K562 (cell line): Measurements from ENCODE around the gene TMED10. TPM values are rescaled to one million over a fixed set of nuclear protein-coding genes. Genes with fewer than 3 reads are reported as not detected.

Experiments used
- ATAC-seq: fragments of 200-7000 bp; cut with Tn5 transposase; 3 replicates; pipeline ENCODE4 v1.9.1; 2020; ENCODE audit warnings: moderate library complexity
- BruUV-seq: library from RNA; stranded (reverse); fragments of 400-500 nt; replicated peaks from 2 replicates; lab custom pipeline; 2021; lab: Mats Ljungman, UMichigan
- CTCF ChIA-PET: fragments of 300-600 bp; formaldehyde crosslinking; extraction: SDS; loops from one replicate; lab custom pipeline; 2021; ENCODE audit warnings: low intra/inter-chr PET ratio; lab: Yijun Ruan, JAX
- POLR2A ChIA-PET: fragments of 300-600, 350-650 bp; sonication (Branson Sonifier 250); formaldehyde crosslinking; extraction: SDS; loops from one replicate; lab custom pipeline; 2021; ENCODE audit warnings: antibody characterized with exemption, inconsistent platforms; lab: Yijun Ruan, JAX
- DNase-seq, 4 experiments: peaks; one replicate each; pipeline versions ENCODE4 v3.0.0 to v3.0.0-alpha.2; 2011 to 2018; ENCODE audit warnings: low spot score in 3 of 4, mixed read lengths in 3 of 4; ENCODE audit errors: extremely low read depth in 1 of 4
- FAIRE-seq: peaks from 2 replicates; lab custom pipeline; 2011; peaks lifted over from hg19 to GRCh38; lab: Jason Lieb, UNC
- H2AFZ ChIP-seq: 2 replicates; pipeline ENCODE4 v1.6.0; 2011; ENCODE audit warnings: low read depth, low read length, control low read depth, inconsistent platforms
- H3K27ac ChIP-seq: fragments of 200-600 bp; 3 replicates; pipeline ENCODE4 v1.8.0; 2011; ENCODE audit warnings: low read depth, mild to moderate bottlenecking, control low read depth, inconsistent platforms, low read length, moderate library complexity, mixed read lengths; ENCODE audit errors: extremely low read depth
- H3K27me3 ChIP-seq, 2 experiments: fragments of 300-600 bp in 1 of 2; 2 replicates in 1 of 2; 3 replicates in 1 of 2; pipeline versions ENCODE4 v1.6.0 to v1.8.0; 2011; ENCODE audit warnings: inconsistent platforms in 2 of 2, low read length in 2 of 2, mild to moderate bottlenecking in 1 of 2, mixed read lengths in 1 of 2, moderate library complexity in 1 of 2; ENCODE audit not compliant: control insufficient read depth in 2 of 2, insufficient read depth in 2 of 2
- H3K36me3 ChIP-seq: fragments of 300-600 bp; 3 replicates; pipeline ENCODE4 v1.8.0; 2011; ENCODE audit warnings: mild to moderate bottlenecking, low read length, inconsistent platforms; ENCODE audit not compliant: control insufficient read depth, insufficient read depth
- H3K4me1 ChIP-seq, 2 experiments: fragments of 200-600 bp in 1 of 2; replicated peaks in 1 of 2; 2 replicates in 1 of 2; 3 replicates in 1 of 2; pipeline versions ENCODE4 v1.5.1 to v1.8.0; 2011; ENCODE audit warnings: inconsistent platforms in 2 of 2, low read length in 2 of 2, mild to moderate bottlenecking in 1 of 2, mixed read lengths in 1 of 2, moderate library complexity in 1 of 2; ENCODE audit not compliant: control insufficient read depth in 2 of 2, insufficient read depth in 2 of 2
- H3K4me2 ChIP-seq: 2 replicates; pipeline ENCODE4 v1.6.1; 2011; ENCODE audit warnings: low read length, control low read depth, inconsistent platforms, mixed read lengths; ENCODE audit not compliant: insufficient read depth
- H3K4me3 ChIP-seq: fragments of 200-600 bp; sonication (generic), shearing (Covaris generic); 2 replicates; pipeline ENCODE4 v1.5.1; 2016; ENCODE audit warnings: control low read depth, inconsistent platforms
- H3K79me2 ChIP-seq: fragments of 200-600 bp; 3 replicates; pipeline ENCODE4 v1.8.0; 2011; ENCODE audit warnings: low read length, inconsistent platforms; ENCODE audit not compliant: control insufficient read depth, insufficient read depth
- H3K9ac ChIP-seq, 2 experiments: 2 replicates each; pipeline versions ENCODE4 v1.6.0 to v1.6.1; 2011; ENCODE audit warnings: low read depth in 2 of 2, low read length in 2 of 2, control low read depth in 1 of 2, inconsistent platforms in 1 of 2, mild to moderate bottlenecking in 1 of 2, mixed read lengths in 1 of 2; ENCODE audit not compliant: insufficient read depth in 1 of 2
- H3K9me1 ChIP-seq: one replicate; pipeline ENCODE4 v1.6.0; 2011; ENCODE audit warnings: inconsistent platforms, mild to moderate bottlenecking, low read length, moderate library complexity; ENCODE audit not compliant: control insufficient read depth, insufficient read depth
- H3K9me3 ChIP-seq: replicated peaks from 2 replicates; pipeline ENCODE4 v1.5.1; 2011; ENCODE audit warnings: low read depth, low read length, inconsistent platforms; ENCODE audit not compliant: control insufficient read depth, insufficient read depth
- H4K20me1 ChIP-seq: replicated peaks from 2 replicates; pipeline ENCODE4 v1.6.1; 2011; ENCODE audit warnings: low read length, inconsistent platforms, mixed read lengths; ENCODE audit not compliant: control insufficient read depth, insufficient read depth
- ARID1B ChIP-seq: fragments of 450-650 bp; IDR thresholded peaks from 2 replicates; pipeline ENCODE4 v1.6.1; 2016; ENCODE audit warnings: antibody characterized with exemption, mild to moderate bottlenecking, inconsistent platforms
- CBFA2T2 ChIP-seq: fragments of 450-650 bp; conservative IDR thresholded peaks from 2 replicates; pipeline ENCODE4 v1.6.1; 2017; ENCODE audit warnings: mild to moderate bottlenecking
- HCFC1 ChIP-seq: IDR thresholded peaks from 2 replicates; pipeline ENCODE4 v1.6.1; 2012; ENCODE audit warnings: low read depth, low read length, improper control_type of control experiment
- TCF7 ChIP-seq: sonication (generic); IDR thresholded peaks from 2 replicates; pipeline ENCODE4 v1.6.1; 2016; ENCODE audit warnings: antibody characterized with exemption, borderline replicate concordance
- ZNF586 ChIP-seq: fragments of 450-650 bp; formaldehyde crosslinking; conservative IDR thresholded peaks from 2 replicates; pipeline ENCODE4 v1.4.0; 2020; ENCODE audit warnings: mild to moderate bottlenecking, moderate library complexity
- ZNF77 ChIP-seq: fragments of 250-450 bp; sonication (Bioruptor Pico); IDR thresholded peaks from 2 replicates; pipeline ENCODE4 v1.5.0; 2020
- WGBS: fragments of 100-300 bp; shearing (Covaris generic); methylation state at CpG from one replicate; pipeline ENCODE4 v1.1.6; 2016; ENCODE audit warnings: low coverage, mixed read lengths; ENCODE audit not compliant: insufficient coverage; ENCODE audit errors: missing lambda C conversion rate; 5-methylcytosine and 5-hydroxymethylcytosine counted together
- in situ Hi-C: fragments of 300-500 bp; cut with MboI; formaldehyde crosslinking; loops from 4 replicates; pipeline ENCODE4 v1.15.0; 2018; ENCODE audit warnings: inconsistent platforms, mixed read lengths
- intact Hi-C: fragments of 100-400 bp; cut with micrococcal nuclease; formaldehyde crosslinking; loops from 2 replicates; pipeline ENCODE4 v1.14.2; 2022
- polyA plus RNA-seq, 8 experiments: library from polyadenylated mRNA; depleted of rRNA in 4 of 8; stranded (reverse) in 5 of 8; unstranded in 3 of 8; fragments of >200 nt; fragmentation: Nextera tagmentation in 2 of 8; fragmentation: Illumina TruSeq in 1 of 8; extraction: Ambion mirVana in 2 of 8; extraction: Trizol in 1 of 8; gene quantifications; 2 replicates each; pipeline versions ENCODE4 v1.2.1 to v1.2.3, GENCODE V29; 2011 to 2014; ENCODE audit warnings: inconsistent platforms in 1 of 8, missing spikeins in 1 of 8
- total RNA-seq, 7 experiments: library from RNA; depleted of rRNA in 6 of 7; stranded (reverse); fragments of >200 nt in 6 of 7; fragmentation: Illumina TruSeq in 2 of 7; extraction: Trizol in 2 of 7; gene quantifications; 2 replicates each; pipeline versions ENCODE4 v1.2.1 to v1.2.3, GENCODE V29; 2011 to 2021; ENCODE audit warnings: low replicate concordance in 1 of 7
- TF ChIP-seq, protein P1 (sequence below): sonication (generic); formaldehyde crosslinking; IDR thresholded peaks from 2 replicates; pipeline ENCODE4 v1.5.0; 2020; ENCODE audit warnings: missing genetic modification reagents
- TF ChIP-seq, protein P2 (sequence below): sonication (generic); formaldehyde crosslinking; IDR thresholded peaks from 2 replicates; pipeline ENCODE4 v1.9.0; 2022; ENCODE audit warnings: mild to moderate bottlenecking, missing genetic modification reagents
- TF ChIP-seq, protein P3 (sequence below): fragments of 450-650 bp; formaldehyde crosslinking; IDR thresholded peaks from 2 replicates; pipeline ENCODE4 v1.4.0; 2022; ENCODE audit warnings: missing genetic modification characterization
- TF ChIP-seq, protein P4 (sequence below): fragments of 250-450 bp; sonication (Bioruptor Pico); IDR thresholded peaks from 2 replicates; pipeline ENCODE4 v1.4.0; 2020

Gene TMED10
- total and polyA plus RNA-seq, 9 of the 15 experiments (the other 6 are each of a cell fraction or from before 2014, with no cell fraction given) = 62.2 to 233 (median 124) TPM

DNA sequence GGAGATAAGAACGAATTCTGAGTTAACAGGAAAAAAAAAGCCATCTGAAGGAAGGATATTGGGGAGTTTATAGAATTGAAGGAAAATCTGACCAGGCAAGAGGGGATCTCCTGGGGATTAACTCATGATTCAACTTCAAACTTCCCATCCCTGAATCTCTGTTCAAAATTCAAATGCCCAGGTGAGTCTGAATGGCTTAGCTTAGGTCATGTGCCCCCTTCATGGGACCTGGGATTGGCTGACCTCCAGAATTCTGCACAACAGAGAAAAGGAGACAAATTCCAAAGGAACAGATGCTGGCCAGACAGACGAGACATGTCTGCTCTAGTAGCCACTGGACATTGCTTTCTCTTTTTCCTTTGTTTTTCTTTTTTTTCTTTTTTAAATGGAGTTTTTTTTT lies 26.2 kb upstream of the TMED10 start:
- H3K27ac ChIP-seq = no peak overlapping the region
- ATAC-seq = no peak
- no peak for FAIRE-seq
- 0% methylated on average over 1 of the region's 2 CpGs for WGBS
- in situ Hi-C loops (no loop called here), intact Hi-C loops (no loop called here)
- no peaks in the 10 kb centered on the region for H3K36me3 ChIP-seq
- no peaks in the 10 kb centered on the region for H3K79me2 ChIP-seq
- TF ChIP-seq, protein P1, sequence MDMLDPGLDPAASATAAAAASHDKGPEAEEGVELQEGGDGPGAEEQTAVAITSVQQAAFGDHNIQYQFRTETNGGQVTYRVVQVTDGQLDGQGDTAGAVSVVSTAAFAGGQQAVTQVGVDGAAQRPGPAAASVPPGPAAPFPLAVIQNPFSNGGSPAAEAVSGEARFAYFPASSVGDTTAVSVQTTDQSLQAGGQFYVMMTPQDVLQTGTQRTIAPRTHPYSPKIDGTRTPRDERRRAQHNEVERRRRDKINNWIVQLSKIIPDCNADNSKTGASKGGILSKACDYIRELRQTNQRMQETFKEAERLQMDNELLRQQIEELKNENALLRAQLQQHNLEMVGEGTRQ (CRISPR knock-in tag) = peak; percentile 35
- TF ChIP-seq, protein P2, sequence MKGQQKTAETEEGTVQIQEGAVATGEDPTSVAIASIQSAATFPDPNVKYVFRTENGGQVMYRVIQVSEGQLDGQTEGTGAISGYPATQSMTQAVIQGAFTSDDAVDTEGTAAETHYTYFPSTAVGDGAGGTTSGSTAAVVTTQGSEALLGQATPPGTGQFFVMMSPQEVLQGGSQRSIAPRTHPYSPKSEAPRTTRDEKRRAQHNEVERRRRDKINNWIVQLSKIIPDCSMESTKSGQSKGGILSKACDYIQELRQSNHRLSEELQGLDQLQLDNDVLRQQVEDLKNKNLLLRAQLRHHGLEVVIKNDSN (CRISPR knock-in tag) = peak; percentile 29; the same call in 1 of the 2 replicates
- TF ChIP-seq ARID1B = no peak
- no peak for TF ChIP-seq ZNF77 (CRISPR knock-in tag)
- TF ChIP-seq TCF7 = no peak
- TF ChIP-seq, protein P3, sequence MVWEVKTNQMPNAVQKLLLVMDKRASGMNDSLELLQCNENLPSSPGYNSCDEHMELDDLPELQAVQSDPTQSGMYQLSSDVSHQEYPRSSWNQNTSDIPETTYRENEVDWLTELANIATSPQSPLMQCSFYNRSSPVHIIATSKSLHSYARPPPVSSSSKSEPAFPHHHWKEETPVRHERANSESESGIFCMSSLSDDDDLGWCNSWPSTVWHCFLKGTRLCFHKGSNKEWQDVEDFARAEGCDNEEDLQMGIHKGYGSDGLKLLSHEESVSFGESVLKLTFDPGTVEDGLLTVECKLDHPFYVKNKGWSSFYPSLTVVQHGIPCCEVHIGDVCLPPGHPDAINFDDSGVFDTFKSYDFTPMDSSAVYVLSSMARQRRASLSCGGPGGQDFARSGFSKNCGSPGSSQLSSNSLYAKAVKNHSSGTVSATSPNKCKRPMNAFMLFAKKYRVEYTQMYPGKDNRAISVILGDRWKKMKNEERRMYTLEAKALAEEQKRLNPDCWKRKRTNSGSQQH (CRISPR knock-in tag) = no peak
- TF ChIP-seq HCFC1 = no peak
- TF ChIP-seq, protein P4, sequence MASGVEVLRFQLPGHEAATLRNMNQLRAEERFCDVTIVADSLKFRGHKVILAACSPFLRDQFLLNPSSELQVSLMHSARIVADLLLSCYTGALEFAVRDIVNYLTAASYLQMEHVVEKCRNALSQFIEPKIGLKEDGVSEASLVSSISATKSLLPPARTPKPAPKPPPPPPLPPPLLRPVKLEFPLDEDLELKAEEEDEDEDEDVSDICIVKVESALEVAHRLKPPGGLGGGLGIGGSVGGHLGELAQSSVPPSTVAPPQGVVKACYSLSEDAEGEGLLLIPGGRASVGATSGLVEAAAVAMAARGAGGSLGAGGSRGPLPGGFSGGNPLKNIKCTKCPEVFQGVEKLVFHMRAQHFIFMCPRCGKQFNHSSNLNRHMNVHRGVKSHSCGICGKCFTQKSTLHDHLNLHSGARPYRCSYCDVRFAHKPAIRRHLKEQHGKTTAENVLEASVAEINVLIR (CRISPR knock-in tag) = no peak
- no peak for TF ChIP-seq ZNF586
- no peak for TF ChIP-seq CBFA2T2
- POLR2A ChIA-PET = no interaction called here
- no peaks in the 10 kb centered on the region for H3K27me3 ChIP-seq
- no peaks in the 10 kb centered on the region for H3K9me1 ChIP-seq
- no TSS peak for BruUV-seq
- no peak overlapping the region for H2AFZ ChIP-seq
- H4K20me1 ChIP-seq = no peaks in the 10 kb centered on the region
- DNase-seq = no peak
- H3K4me2 ChIP-seq = no peak overlapping the region
- CTCF ChIA-PET = no interaction called here
- H3K4me3 ChIP-seq = no peak overlapping the region
- H3K4me1 ChIP-seq = peaks cover 5 to 14% of the 10 kb centered on the region in 2 experiments
- no peaks in the 10 kb centered on the region for H3K9me3 ChIP-seq
- H3K9ac ChIP-seq = no peak overlapping the region
